Neural cell (in vitro differentiated cells): ENCODE measurements around the gene SPEF1.

Experiments used
- POLR2AphosphoS5 ChIP-seq: IDR thresholded peaks from 2 replicates; pipeline ENCODE4 v1.6.1; 2012
- TAF1 ChIP-seq: IDR thresholded peaks from 2 replicates; pipeline ENCODE4 v1.6.1; 2012; ENCODE audit warnings: low read depth
- TF ChIP-seq, protein P1 (sequence below): fragments of 450-650 bp; IDR thresholded peaks from 2 replicates; pipeline ENCODE4 v1.5.1; 2014; ENCODE audit warnings: antibody characterized with exemption, mild to moderate bottlenecking, moderate library complexity; ENCODE audit not compliant: poor library complexity, severe bottlenecking

DNA sequence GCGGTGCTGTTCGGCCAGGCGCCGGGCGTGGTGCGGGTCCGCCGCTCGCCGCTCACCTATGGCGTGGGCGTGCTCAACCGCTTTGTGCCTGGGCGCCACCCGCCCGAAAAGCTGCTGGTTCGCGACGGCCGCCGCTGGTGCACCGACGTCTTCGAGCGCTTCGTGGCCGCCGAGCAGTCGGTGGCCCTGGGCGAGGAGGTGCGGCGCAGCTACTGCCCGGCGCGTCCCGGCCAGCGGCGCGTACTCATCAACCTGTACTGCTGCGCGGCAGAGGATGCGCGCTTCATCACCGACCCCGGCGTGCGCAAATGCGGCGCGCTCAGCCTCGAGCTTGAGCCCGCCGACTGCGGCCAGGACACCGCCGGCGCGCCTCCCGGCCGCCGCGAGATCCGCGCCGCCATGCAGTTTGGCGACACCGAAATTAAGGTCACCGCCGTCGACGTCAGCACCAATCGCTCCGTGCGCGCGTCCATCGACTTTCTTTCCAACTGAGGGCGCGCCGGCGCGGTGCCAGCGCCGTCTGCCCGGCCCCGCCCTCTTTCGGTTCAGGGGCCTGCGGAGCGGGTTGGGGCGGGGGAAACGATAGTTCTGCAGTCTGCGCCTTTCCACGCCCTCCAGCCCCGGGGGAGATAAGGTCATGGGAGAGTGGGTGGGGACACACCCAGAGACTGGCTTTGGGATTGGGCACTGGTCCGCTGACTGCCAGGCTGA is 29.4 kb downstream of the SPEF1 start:
- no peak for TF ChIP-seq TAF1
- no peak for TF ChIP-seq POLR2AphosphoS5
- TF ChIP-seq, protein P1, sequence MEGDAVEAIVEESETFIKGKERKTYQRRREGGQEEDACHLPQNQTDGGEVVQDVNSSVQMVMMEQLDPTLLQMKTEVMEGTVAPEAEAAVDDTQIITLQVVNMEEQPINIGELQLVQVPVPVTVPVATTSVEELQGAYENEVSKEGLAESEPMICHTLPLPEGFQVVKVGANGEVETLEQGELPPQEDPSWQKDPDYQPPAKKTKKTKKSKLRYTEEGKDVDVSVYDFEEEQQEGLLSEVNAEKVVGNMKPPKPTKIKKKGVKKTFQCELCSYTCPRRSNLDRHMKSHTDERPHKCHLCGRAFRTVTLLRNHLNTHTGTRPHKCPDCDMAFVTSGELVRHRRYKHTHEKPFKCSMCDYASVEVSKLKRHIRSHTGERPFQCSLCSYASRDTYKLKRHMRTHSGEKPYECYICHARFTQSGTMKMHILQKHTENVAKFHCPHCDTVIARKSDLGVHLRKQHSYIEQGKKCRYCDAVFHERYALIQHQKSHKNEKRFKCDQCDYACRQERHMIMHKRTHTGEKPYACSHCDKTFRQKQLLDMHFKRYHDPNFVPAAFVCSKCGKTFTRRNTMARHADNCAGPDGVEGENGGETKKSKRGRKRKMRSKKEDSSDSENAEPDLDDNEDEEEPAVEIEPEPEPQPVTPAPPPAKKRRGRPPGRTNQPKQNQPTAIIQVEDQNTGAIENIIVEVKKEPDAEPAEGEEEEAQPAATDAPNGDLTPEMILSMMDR, result no peak
